B cell (primary cell): ENCODE measurements around the gene PCDHGA5.
"Not testable (repeated sequence)": the region's sequence is repeated elsewhere in the genome, so short reads cannot be mapped to it uniquely, and the experiment has no call there.

Source experiments
- EZH2 ChIP-seq: IDR thresholded peaks from 2 replicates; pipeline ENCODE4 v1.6.1; 2012; ENCODE audit warnings: borderline replicate concordance, low read depth, mild to moderate bottlenecking, moderate library complexity, low read length; ENCODE audit not compliant: insufficient read depth, poor library complexity, severe bottlenecking
- TF ChIP-seq, protein P1 (sequence below): fragments of 200-600 bp; IDR thresholded peaks from one replicate; pipeline ENCODE4 v1.8.0; 2022; ENCODE audit warnings: antibody characterized with exemption, mild to moderate bottlenecking

DNA sequence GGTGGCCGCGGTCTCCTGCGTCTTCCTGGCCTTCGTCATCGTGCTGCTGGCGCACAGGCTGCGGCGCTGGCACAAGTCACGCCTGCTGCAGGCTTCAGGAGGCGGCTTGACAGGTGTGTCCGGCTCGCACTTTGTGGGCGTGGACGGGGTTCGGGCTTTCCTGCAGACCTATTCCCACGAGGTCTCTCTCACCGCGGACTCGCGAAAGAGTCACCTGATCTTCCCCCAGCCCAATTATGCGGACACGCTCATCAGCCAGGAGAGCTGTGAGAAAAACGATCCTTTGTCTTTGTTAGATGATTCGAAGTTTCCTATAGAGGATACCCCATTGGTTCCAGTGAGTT, 51.3 kb downstream of the PCDHGA5 start:
- TF ChIP-seq, protein P1, sequence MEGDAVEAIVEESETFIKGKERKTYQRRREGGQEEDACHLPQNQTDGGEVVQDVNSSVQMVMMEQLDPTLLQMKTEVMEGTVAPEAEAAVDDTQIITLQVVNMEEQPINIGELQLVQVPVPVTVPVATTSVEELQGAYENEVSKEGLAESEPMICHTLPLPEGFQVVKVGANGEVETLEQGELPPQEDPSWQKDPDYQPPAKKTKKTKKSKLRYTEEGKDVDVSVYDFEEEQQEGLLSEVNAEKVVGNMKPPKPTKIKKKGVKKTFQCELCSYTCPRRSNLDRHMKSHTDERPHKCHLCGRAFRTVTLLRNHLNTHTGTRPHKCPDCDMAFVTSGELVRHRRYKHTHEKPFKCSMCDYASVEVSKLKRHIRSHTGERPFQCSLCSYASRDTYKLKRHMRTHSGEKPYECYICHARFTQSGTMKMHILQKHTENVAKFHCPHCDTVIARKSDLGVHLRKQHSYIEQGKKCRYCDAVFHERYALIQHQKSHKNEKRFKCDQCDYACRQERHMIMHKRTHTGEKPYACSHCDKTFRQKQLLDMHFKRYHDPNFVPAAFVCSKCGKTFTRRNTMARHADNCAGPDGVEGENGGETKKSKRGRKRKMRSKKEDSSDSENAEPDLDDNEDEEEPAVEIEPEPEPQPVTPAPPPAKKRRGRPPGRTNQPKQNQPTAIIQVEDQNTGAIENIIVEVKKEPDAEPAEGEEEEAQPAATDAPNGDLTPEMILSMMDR: not testable (repeated sequence)
- not testable (repeated sequence) for TF ChIP-seq EZH2
